Measurements from ENCODE around the gene PRM1. TPM values are rescaled to one million over a fixed set of nuclear protein-coding genes. Genes with fewer than 3 reads are reported as not detected.

The PRM1 gene
- total RNA-seq, 1 donor: not detected

- TF ChIP-seq, protein P1, sequence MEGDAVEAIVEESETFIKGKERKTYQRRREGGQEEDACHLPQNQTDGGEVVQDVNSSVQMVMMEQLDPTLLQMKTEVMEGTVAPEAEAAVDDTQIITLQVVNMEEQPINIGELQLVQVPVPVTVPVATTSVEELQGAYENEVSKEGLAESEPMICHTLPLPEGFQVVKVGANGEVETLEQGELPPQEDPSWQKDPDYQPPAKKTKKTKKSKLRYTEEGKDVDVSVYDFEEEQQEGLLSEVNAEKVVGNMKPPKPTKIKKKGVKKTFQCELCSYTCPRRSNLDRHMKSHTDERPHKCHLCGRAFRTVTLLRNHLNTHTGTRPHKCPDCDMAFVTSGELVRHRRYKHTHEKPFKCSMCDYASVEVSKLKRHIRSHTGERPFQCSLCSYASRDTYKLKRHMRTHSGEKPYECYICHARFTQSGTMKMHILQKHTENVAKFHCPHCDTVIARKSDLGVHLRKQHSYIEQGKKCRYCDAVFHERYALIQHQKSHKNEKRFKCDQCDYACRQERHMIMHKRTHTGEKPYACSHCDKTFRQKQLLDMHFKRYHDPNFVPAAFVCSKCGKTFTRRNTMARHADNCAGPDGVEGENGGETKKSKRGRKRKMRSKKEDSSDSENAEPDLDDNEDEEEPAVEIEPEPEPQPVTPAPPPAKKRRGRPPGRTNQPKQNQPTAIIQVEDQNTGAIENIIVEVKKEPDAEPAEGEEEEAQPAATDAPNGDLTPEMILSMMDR (IDR thresholded peaks at IDR 0.05; ENCODE audit: insufficient read depth, low read depth, low read length): no peak
- H3K4me3 ChIP-seq (ENCODE audit: low read depth, low read length): peak overlapping the region; percentile 76
- peak; percentile 65 for DNase-seq (ENCODE audit: low read depth)
Observed at GRCh38 chr16:11251525-11252481, 29.3 kb downstream of the PRM1 start.

DNA sequence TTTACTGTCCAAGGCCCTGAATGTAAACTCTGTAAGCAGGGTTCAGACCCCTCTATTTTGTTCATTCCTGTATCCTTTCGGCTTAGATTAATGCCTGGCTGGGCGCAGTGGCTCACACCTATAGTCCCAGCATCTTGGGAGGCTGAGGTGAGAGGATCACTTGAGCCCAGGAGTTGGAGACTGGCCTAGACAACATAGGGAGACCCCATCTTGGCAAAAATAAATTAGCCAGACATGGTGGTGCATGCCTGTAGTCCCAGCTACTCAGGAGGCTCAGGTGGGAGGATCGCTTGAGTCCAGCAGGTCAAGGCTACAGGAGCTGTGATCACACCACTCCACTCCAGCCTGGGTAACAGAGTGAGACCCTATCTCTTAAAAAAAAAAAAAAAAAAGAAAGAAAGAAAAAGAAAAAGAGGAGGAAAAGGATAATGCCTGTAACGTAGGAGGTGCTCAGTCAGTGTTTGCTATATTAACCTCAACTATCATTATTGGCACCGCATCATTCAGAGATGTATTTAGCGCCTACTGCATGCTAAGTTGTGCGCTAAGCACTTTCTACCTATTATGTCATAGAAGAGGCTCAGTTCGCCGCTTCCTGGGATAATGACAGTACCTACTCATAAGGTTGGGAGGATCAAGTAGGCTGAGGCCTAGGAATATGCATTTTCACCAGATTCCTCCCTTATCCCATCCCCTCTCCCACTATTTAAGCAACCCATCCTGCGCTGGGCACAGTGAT is 30.2 kb downstream of the PRM1 start:
- DNase-seq (ENCODE audit: low read depth): peak; percentile 28
- TF ChIP-seq, protein P1 (IDR thresholded peaks at IDR 0.05; ENCODE audit: insufficient read depth, low read depth, low read length): no peak
- no peak overlapping the region for H3K4me3 ChIP-seq (ENCODE audit: low read depth, low read length)

GRCh38 chr16:11250091-11250785 is 30.9 kb downstream of the PRM1 start:
- H3K4me3 ChIP-seq (ENCODE audit: low read depth, low read length): no peak overlapping the region
- TF ChIP-seq, protein P1 (IDR thresholded peaks at IDR 0.05; ENCODE audit: insufficient read depth, low read depth, low read length): no peak
- DNase-seq (ENCODE audit: low read depth): peak; percentile 44

DNA sequence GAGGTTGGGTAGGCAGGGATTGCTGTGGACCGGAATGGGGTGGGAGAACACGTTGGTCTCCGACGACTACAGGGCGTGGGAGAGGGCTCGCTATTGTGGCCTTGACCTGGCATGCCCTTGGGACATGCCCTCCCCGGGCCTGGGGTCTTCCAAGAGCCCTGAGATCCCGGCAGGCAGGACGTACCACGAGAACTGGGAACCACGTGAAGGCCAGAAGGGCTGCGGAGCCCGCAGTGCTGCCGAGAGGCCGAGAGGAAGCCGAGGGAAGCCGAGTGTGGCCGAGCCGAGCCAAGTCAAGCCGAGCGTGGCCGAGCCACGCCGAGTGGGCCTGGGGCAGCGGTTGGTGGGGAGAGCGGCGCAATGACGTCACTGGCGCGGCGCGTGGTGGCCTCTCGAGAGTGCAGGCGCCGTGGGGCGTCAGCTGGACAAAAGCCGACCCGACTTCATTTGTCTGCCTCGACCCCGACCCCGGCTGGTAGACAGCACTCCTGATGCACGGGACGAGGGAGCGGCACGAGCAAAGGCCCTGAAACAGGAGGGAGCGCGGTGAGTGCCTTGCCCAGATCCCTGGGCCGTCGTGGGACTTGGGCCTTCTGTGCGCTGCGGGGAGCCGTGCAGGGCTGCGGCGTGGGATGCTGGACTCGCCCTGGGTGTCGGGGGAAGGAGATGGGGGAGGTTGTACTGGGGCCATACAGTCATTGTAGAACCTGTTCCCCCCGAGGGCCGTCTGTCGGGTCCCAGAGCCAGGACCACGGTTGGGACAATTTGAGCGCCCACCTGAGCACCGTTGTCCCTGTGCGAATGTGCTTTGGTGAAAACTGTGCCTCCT is 31.7 kb downstream of the PRM1 start:
- TF ChIP-seq, protein P1 (IDR thresholded peaks at IDR 0.05; ENCODE audit: insufficient read depth, low read depth, low read length): no peak
- peak; percentile 26 for DNase-seq (ENCODE audit: low read depth)
- H3K4me3 ChIP-seq (ENCODE audit: low read depth, low read length): no peak overlapping the region

- no peak overlapping the region for H3K4me3 ChIP-seq (ENCODE audit: low read depth, low read length)
- TF ChIP-seq, protein P1 (IDR thresholded peaks at IDR 0.05; ENCODE audit: insufficient read depth, low read depth, low read length): no peak
- no peak for DNase-seq (ENCODE audit: low read depth)
Observed at GRCh38 chr16:11248133-11248532, 33.0 kb downstream of the PRM1 start.

GRCh38 chr16:11245988-11246387 is 35.1 kb downstream of the PRM1 start:
- DNase-seq (ENCODE audit: low read depth): no peak
- H3K4me3 ChIP-seq (ENCODE audit: low read depth, low read length): no peak overlapping the region
- TF ChIP-seq, protein P1 (IDR thresholded peaks at IDR 0.05; ENCODE audit: insufficient read depth, low read depth, low read length): no peak

Measured in fibroblast of villous mesenchyme (primary cell).